ENCODE data around the gene HPCAL1.

The HPCAL1 gene

DNA sequence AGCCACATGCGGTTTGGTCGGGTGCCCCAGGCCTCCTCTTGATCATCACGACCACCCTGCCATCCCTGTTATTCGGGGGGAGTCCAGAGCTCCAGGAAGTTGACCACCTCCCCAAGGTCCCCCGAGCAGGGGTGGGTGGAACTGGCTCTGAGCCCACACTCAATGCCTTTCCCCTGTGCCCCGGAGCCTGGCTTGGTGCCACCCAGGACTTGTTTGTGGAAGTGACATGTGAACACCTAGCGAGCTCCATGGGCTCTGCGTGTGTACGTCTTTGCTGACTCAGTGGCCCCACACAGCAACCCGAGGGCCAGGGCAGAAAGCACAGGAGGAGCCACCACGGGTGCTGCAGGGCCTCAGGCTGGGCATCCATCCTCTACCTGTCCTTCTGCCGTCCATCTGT lies 112.9 kb downstream of the HPCAL1 start:
- no peak for DNase-seq (ENCODE audit: low read depth in 2 of 2)
- TF ChIP-seq, protein P1, sequence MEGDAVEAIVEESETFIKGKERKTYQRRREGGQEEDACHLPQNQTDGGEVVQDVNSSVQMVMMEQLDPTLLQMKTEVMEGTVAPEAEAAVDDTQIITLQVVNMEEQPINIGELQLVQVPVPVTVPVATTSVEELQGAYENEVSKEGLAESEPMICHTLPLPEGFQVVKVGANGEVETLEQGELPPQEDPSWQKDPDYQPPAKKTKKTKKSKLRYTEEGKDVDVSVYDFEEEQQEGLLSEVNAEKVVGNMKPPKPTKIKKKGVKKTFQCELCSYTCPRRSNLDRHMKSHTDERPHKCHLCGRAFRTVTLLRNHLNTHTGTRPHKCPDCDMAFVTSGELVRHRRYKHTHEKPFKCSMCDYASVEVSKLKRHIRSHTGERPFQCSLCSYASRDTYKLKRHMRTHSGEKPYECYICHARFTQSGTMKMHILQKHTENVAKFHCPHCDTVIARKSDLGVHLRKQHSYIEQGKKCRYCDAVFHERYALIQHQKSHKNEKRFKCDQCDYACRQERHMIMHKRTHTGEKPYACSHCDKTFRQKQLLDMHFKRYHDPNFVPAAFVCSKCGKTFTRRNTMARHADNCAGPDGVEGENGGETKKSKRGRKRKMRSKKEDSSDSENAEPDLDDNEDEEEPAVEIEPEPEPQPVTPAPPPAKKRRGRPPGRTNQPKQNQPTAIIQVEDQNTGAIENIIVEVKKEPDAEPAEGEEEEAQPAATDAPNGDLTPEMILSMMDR (IDR thresholded peaks at IDR 0.05; ENCODE audit: low read depth, low read length): no peak
- no peak overlapping the region for H3K4me3 ChIP-seq (replicated peaks in 1 of 2; ENCODE audit: low read depth in 2 of 2, low read length in 2 of 2)

GRCh38 chr2:10417551-10418335 lies 115.0 kb downstream of the HPCAL1 start:
- no peak overlapping the region for H3K4me3 ChIP-seq (replicated peaks in 1 of 2; ENCODE audit: low read depth in 2 of 2, low read length in 2 of 2)
- no peak for DNase-seq (ENCODE audit: low read depth in 2 of 2)
- TF ChIP-seq, protein P1 (IDR thresholded peaks at IDR 0.05; ENCODE audit: low read depth, low read length): no peak

DNA sequence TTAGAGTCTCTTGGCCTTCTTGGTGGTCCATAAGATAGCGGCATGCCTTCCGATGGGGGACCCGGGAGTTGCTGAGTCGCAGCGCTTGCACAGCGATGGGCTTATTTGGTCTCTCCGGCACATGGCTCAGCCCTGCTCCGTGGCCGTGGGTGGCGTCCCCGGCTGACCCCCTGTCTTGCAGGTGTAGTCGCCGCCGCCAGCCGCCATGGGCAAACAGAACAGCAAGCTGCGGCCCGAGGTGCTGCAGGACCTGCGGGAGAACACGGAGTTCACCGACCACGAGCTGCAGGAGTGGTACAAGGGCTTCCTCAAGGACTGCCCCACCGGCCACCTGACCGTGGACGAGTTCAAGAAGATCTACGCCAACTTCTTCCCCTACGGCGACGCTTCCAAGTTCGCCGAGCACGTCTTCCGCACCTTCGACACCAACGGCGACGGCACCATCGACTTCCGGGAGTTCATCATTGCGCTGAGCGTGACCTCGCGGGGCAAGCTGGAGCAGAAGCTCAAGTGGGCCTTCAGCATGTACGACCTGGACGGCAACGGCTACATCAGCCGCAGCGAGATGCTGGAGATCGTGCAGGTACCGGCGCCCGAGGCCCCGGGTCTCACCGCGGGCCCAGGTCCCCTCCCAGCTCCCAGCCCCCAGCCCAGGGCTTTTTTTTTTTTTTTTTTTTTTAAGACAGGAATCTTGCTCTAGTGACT lies 117.0 kb downstream of the HPCAL1 start:
- no peak for DNase-seq (ENCODE audit: low read depth in 2 of 2)
- TF ChIP-seq, protein P1 (IDR thresholded peaks at IDR 0.05; ENCODE audit: low read depth, low read length): no peak
- no peak overlapping the region for H3K4me3 ChIP-seq (replicated peaks in 1 of 2; ENCODE audit: low read depth in 2 of 2, low read length in 2 of 2)

GRCh38 chr2:10422251-10422650 lies 119.5 kb downstream of the HPCAL1 start:
- TF ChIP-seq, protein P1 (IDR thresholded peaks at IDR 0.05; ENCODE audit: low read depth, low read length): no peak
- DNase-seq (ENCODE audit: low read depth in 2 of 2): no peak
- no peak overlapping the region for H3K4me3 ChIP-seq (replicated peaks in 1 of 2; ENCODE audit: low read depth in 2 of 2, low read length in 2 of 2)

DNA sequence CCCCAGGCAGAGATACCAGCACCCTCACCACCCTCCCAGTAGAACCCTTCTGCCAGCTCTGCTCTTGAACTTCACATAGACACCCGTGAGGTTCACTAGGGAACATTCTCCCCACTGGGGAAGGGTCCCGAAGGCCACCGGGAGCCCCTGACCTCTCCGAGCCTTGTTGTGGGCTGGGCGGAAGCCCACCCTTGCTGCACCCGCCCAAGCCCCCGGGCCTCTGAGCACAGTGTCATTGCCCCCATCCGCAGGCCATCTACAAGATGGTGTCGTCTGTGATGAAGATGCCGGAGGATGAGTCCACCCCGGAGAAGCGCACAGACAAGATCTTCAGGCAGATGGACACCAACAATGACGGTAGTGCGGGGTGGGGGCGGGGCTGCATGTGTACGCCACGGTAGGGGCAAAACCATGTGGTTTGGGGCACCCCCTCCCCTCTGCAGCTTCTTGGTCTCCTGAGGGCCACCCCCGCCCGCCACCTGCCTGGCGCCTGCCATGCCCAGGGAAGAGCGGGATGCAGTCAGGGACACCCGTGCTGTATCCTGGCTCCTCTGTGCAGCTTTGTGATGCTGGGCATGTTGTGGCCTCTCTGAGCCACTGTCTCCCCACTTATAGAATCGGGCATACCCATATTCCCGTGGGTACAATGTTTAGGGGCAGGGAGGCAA lies 120.2 kb downstream of the HPCAL1 start:
- H3K4me3 ChIP-seq (replicated peaks in 1 of 2; ENCODE audit: low read depth in 2 of 2, low read length in 2 of 2): no peak overlapping the region
- DNase-seq (ENCODE audit: low read depth in 2 of 2): no peak
- TF ChIP-seq, protein P1 (IDR thresholded peaks at IDR 0.05; ENCODE audit: low read depth, low read length): no peak

GRCh38 chr2:10423400-10423774 lies 120.7 kb downstream of the HPCAL1 start:
- no peak overlapping the region for H3K4me3 ChIP-seq (replicated peaks in 1 of 2; ENCODE audit: low read depth in 2 of 2, low read length in 2 of 2)
- TF ChIP-seq, protein P1 (IDR thresholded peaks at IDR 0.05; ENCODE audit: low read depth, low read length): no peak
- DNase-seq (ENCODE audit: low read depth in 2 of 2): no peak
